SHP77 (cell line): ENCODE data around the gene PLCB4.
"Not testable (repeated sequence)": the region's sequence is repeated elsewhere in the genome, so short reads cannot be mapped to it uniquely, and the experiment has no call there.

Experiments
- DNase-seq, 2 experiments: peaks; one replicate each; lab custom pipeline; 2025; lab: John Stamatoyannopoulos, UW

Gene PLCB4

GRCh38 chr20:9142809-9143208 lies 73.9 kb downstream of the PLCB4 start:
- DNase-seq: no peak

- DNase-seq: no peak
Observed at GRCh38 chr20:9143926-9144325, 75.0 kb downstream of the PLCB4 start.

GRCh38 chr20:9144643-9145042 lies 75.8 kb downstream of the PLCB4 start:
- DNase-seq: no peak

- no peak for DNase-seq
Observed at GRCh38 chr20:9145142-9145541, 76.3 kb downstream of the PLCB4 start.

GRCh38 chr20:9146649-9147048 lies 77.8 kb downstream of the PLCB4 start:
- no peak for DNase-seq

GRCh38 chr20:9147547-9148024 lies 78.7 kb downstream of the PLCB4 start:
- DNase-seq: no peak

- no peak for DNase-seq
Observed at GRCh38 chr20:9148291-9148690, 79.4 kb downstream of the PLCB4 start.

GRCh38 chr20:9149087-9149486 lies 80.2 kb downstream of the PLCB4 start:
- no peak for DNase-seq

GRCh38 chr20:9149796-9150195 lies 80.9 kb downstream of the PLCB4 start:
- no peak for DNase-seq

GRCh38 chr20:9150679-9151078 lies 81.8 kb downstream of the PLCB4 start:
- no peak for DNase-seq

- not testable (repeated sequence) for DNase-seq
Observed at GRCh38 chr20:9152139-9152538, 83.3 kb downstream of the PLCB4 start.

- no peak for DNase-seq
Observed at GRCh38 chr20:9154464-9155024, 85.7 kb downstream of the PLCB4 start.

GRCh38 chr20:9156529-9157280 lies 87.8 kb downstream of the PLCB4 start:
- DNase-seq: no peak

- DNase-seq: no peak
Observed at GRCh38 chr20:9160331-9160730, 91.4 kb downstream of the PLCB4 start.

- DNase-seq: no peak
Observed at GRCh38 chr20:9160757-9161156, 91.9 kb downstream of the PLCB4 start.

- no peak for DNase-seq
Observed at GRCh38 chr20:9161311-9161710, 92.4 kb downstream of the PLCB4 start.

- no peak for DNase-seq
Observed at GRCh38 chr20:9163251-9163650, 94.4 kb downstream of the PLCB4 start.

- no peak for DNase-seq
Observed at GRCh38 chr20:9163995-9164394, 95.1 kb downstream of the PLCB4 start.

GRCh38 chr20:9165261-9165660 lies 96.4 kb downstream of the PLCB4 start:
- DNase-seq: no peak

- DNase-seq: peak; percentile 22 to 28
Observed at GRCh38 chr20:9166153-9166780, 97.4 kb downstream of the PLCB4 start.

GRCh38 chr20:9169409-9169808 lies 100.5 kb downstream of the PLCB4 start:
- DNase-seq: no peak

- no peak for DNase-seq
Observed at GRCh38 chr20:9172851-9173250, 104.0 kb downstream of the PLCB4 start.

- DNase-seq: no peak
Observed at GRCh38 chr20:9177278-9177677, 108.4 kb downstream of the PLCB4 start.
